NT2/D1 (cell line): ENCODE results near the gene TSPAN5.

ENCODE experiments used
- DNase-seq: peaks from one replicate; pipeline ENCODE4 v3.0.0-alpha.2; 2011; ENCODE audit warnings: low read depth, low spot score
- H3K27me3 ChIP-seq: 2 replicates; pipeline ENCODE4 v1.6.0; 2011; ENCODE audit warnings: mild to moderate bottlenecking; ENCODE audit not compliant: insufficient read length, insufficient read depth
- H3K36me3 ChIP-seq: 2 replicates; pipeline ENCODE4 v1.6.1; 2011; ENCODE audit warnings: mild to moderate bottlenecking, low read length, mixed read lengths; ENCODE audit not compliant: insufficient read depth, insufficient read length
- H3K4me1 ChIP-seq: 2 replicates; pipeline ENCODE4 v1.5.1; 2011; ENCODE audit not compliant: insufficient read depth, insufficient read length
- H3K4me3 ChIP-seq: 2 replicates; pipeline ENCODE4 v1.5.1; 2011; ENCODE audit warnings: low read depth; ENCODE audit not compliant: insufficient read length
- H3K9ac ChIP-seq: 2 replicates; pipeline ENCODE4 v1.6.0; 2011; ENCODE audit warnings: low read depth; ENCODE audit not compliant: insufficient read length
- H3K9me3 ChIP-seq: 2 replicates; pipeline ENCODE4 v1.5.1; 2011; ENCODE audit warnings: mild to moderate bottlenecking, low read length; ENCODE audit not compliant: insufficient read depth
- SUZ12 ChIP-seq: IDR thresholded peaks from 2 replicates; pipeline ENCODE4 v1.6.1; 2011; ENCODE audit not compliant: insufficient read length, insufficient read depth; ENCODE audit errors: extremely low read depth
- YY1 ChIP-seq: IDR thresholded peaks from 2 replicates; pipeline ENCODE4 v1.6.1; 2011; ENCODE audit not compliant: insufficient read length, insufficient read depth
- ZNF274 ChIP-seq: IDR thresholded peaks from 2 replicates; pipeline ENCODE4 v1.6.1; 2011; ENCODE audit warnings: mild to moderate bottlenecking, low read depth, low read length

The TSPAN5 gene

DNA sequence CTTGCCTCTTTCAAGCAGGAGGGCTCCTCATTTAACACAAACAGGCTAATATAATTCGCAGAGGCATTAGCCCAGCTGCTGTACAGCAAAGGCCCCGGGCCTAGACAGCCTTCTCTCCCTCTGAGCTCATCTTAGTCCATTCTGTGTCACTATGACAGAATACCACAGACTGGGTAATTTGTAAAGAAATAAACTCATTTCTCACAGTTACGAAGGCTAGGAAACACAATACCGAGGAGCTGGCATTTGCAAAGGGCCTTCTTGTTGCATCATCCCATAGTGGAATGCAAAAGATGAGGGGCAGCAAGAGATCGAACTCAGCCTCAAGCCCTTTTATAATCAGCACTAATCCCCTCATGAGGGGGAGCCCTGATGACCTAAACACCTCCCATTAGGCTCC lies 48.5 kb downstream of the TSPAN5 start:
- H3K9ac ChIP-seq = no peak overlapping the region
- no peaks in the 10 kb centered on the region for H3K27me3 ChIP-seq
- no peak for DNase-seq
- no peaks in the 10 kb centered on the region for H3K4me1 ChIP-seq
- TF ChIP-seq SUZ12 = no peak
- no peak for TF ChIP-seq ZNF274
- TF ChIP-seq YY1 = no peak
- H3K36me3 ChIP-seq = no peaks in the 10 kb centered on the region
- no peak overlapping the region for H3K4me3 ChIP-seq
- no peaks in the 10 kb centered on the region for H3K9me3 ChIP-seq

DNA sequence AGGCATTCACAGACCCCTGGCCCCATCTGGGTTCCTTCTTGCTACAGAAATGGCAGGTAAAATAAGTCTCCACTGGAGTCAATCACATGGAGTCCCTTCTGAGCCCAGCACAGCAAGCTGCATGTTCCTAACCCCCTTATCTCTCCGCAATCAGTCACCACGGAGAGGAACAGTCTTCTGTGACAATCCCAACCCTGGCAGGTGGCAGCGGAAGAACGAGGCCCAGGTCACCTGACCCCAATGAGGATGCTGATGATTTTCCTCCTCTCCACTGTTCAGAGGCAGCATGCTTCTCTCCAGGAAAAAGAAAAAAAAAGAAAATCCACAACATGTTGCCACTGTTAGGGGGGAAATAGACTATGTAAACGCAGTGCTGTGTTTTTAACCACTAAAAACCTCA lies 50.1 kb downstream of the TSPAN5 start:
- no peak for TF ChIP-seq ZNF274
- TF ChIP-seq YY1 = no peak
- TF ChIP-seq SUZ12 = no peak
- Histone ChIP-seq H3K4me1 (no peaks in the 10 kb centered on the region), H3K9me3 (no peaks in the 10 kb centered on the region)

DNA sequence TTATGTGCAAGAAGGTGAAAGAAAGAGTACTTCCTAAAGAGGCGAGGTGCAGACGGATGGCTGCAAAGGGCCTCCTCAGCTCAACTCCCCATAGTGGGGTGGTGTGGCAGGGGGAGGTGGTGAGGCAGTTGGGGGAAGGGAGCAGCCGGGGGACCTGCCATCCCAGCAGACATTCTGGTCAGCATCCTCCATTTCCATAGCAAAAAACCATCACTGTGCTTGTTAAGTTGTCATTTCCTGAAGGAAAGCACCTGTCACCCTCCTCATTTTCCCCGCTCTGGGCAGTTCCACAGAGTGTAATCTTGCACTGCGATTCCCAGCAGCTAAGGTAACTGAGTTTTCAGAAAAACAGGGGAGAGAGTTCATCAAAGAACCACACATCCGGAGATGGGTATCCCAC lies 51.5 kb downstream of the TSPAN5 start:
- no peak for TF ChIP-seq SUZ12
- no peak for TF ChIP-seq YY1
- no peak for TF ChIP-seq ZNF274
- DNase-seq = no peak
- Histone ChIP-seq H3K4me1 (no peaks in the 10 kb centered on the region), H3K9ac (no peak overlapping the region), H3K4me3 (no peak overlapping the region), H3K27me3 (no peaks in the 10 kb centered on the region), H3K36me3 (no peaks in the 10 kb centered on the region), H3K9me3 (no peaks in the 10 kb centered on the region)

More for the DNA sequence above, 50.1 kb downstream of the TSPAN5 start:
- Histone ChIP-seq H3K9ac (no peak overlapping the region), H3K36me3 (no peaks in the 10 kb centered on the region), H3K4me3 (no peak overlapping the region), H3K27me3 (no peaks in the 10 kb centered on the region)
- DNase-seq = no peak

DNA sequence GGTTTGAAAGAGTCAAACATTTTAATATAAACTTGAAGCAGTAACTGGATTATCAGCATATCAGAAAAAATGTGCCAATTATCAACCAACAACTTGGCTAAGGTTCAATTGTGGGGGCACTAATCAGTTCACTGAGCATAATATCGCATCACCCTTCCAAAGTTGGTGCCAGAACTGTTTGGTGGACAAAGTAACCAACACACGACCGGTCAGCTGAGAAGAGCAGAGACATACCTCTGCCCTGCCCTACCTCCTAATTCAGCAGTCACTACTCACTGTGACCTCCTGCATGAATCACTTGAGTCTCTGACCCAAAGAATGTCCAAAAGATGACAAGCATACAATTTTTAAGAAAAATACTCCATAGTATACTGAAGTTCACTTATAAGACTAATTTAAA lies 53.2 kb downstream of the TSPAN5 start:
- H3K9me3 ChIP-seq = no peaks in the 10 kb centered on the region
- no peak for DNase-seq
- no peak overlapping the region for H3K9ac ChIP-seq
- H3K36me3 ChIP-seq = no peaks in the 10 kb centered on the region
- no peak overlapping the region for H3K4me3 ChIP-seq
- no peaks in the 10 kb centered on the region for H3K4me1 ChIP-seq
- no peaks in the 10 kb centered on the region for H3K27me3 ChIP-seq
- TF ChIP-seq SUZ12 = no peak
- no peak for TF ChIP-seq YY1
- TF ChIP-seq ZNF274 = no peak

- Histone ChIP-seq H3K4me3 (no peak overlapping the region), H3K9me3 (peaks cover 3% of the 10 kb centered on the region), H3K4me1 (no peaks in the 10 kb centered on the region), H3K27me3 (no peaks in the 10 kb centered on the region), H3K36me3 (no peaks in the 10 kb centered on the region), H3K9ac (no peak overlapping the region)
- no peak for DNase-seq
- no peak for TF ChIP-seq SUZ12
- TF ChIP-seq ZNF274 = no peak
- no peak for TF ChIP-seq YY1
These were observed 53.7 kb downstream of the TSPAN5 start for GRCh38 chr4:98604723-98605122.

DNA sequence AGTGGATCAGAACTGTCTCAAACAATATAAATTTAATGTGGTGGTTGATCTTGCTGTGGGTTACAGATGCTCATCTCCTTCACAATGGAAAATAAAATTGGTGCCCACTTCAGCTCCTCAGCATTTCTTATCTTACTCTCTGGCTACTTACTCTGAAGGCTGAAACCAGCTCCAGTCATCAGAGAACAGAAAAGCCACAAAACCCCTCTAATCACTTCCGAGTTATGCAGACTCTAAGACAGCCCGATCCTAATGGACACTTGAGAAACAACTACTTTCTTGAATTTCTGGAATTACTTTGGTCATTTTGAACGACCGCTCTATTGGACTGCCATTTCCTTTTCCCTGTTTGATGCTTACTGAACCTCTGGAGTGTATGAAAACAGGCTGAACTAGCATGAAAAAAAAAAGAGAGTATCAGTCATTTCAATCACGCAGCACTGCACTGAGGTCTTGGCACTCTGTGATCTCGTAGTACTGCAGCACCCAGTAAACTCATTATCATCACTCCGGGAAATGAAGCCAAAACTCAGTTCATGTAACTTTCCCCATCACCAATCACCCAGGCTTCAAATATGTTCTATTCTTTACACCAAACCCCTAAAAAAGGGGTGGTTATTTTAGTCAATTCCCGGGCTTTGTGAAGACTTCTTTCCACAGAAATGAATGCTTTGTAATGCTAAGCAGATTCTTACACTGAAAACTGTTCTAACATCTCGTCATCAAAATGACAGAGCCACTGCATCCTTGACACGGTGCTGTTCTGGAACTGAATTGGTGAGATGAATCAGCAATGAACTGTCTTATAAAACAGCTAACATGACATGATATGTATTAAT lies 54.5 kb downstream of the TSPAN5 start:
- H3K9me3 ChIP-seq = peaks cover 11% of the 10 kb centered on the region
- no peaks in the 10 kb centered on the region for H3K4me1 ChIP-seq
- no peak for DNase-seq
- no peaks in the 10 kb centered on the region for H3K27me3 ChIP-seq
- no peak overlapping the region for H3K9ac ChIP-seq
- TF ChIP-seq YY1 (no peak), ZNF274 (no peak), SUZ12 (no peak)
- H3K36me3 ChIP-seq = no peaks in the 10 kb centered on the region
- H3K4me3 ChIP-seq = no peak overlapping the region

- Histone ChIP-seq H3K27me3 (no peaks in the 10 kb centered on the region), H3K4me3 (no peak overlapping the region), H3K4me1 (no peaks in the 10 kb centered on the region), H3K9me3 (peaks cover 17% of the 10 kb centered on the region), H3K36me3 (no peaks in the 10 kb centered on the region), H3K9ac (no peak overlapping the region)
- no peak for DNase-seq
- TF ChIP-seq YY1 (no peak), SUZ12 (no peak)
These were observed 56.1 kb downstream of the TSPAN5 start for GRCh38 chr4:98602270-98602669.
